Astrocyte of the cerebellum (primary cell): ENCODE measurements around the gene EQTN.

Experiments
- DNase-seq: peaks from one replicate; pipeline ENCODE4 v3.0.0-alpha.2; 2011; ENCODE audit warnings: low read depth
- H3K4me3 ChIP-seq: 2 replicates; pipeline ENCODE4 v1.5.1; 2011; ENCODE audit warnings: mild to moderate bottlenecking, low read depth, low read length, moderate library complexity
- CTCF ChIP-seq: IDR thresholded peaks from 2 replicates; pipeline ENCODE4 v1.5.1; 2012; ENCODE audit warnings: low read length, low read depth, moderate library complexity, mild to moderate bottlenecking; ENCODE audit errors: missing control alignments
- in situ Hi-C: cut with HindIII; loops from 2 replicates; pipeline ENCODE4 v1.10.0; 2017; ENCODE audit warnings: low sequenced_read_pairs

The EQTN gene

GRCh38 chr9:27338527-27338903 is 41.6 kb upstream of the EQTN start:
- H3K4me3 ChIP-seq = no peak overlapping the region
- in situ Hi-C loops = loop anchor here (10.0 kb wide), 1 partner anchor 206 kb away; no protein-coding TSS in a partner anchor
- TF ChIP-seq CTCF = no peak
- no peak for DNase-seq

DNA sequence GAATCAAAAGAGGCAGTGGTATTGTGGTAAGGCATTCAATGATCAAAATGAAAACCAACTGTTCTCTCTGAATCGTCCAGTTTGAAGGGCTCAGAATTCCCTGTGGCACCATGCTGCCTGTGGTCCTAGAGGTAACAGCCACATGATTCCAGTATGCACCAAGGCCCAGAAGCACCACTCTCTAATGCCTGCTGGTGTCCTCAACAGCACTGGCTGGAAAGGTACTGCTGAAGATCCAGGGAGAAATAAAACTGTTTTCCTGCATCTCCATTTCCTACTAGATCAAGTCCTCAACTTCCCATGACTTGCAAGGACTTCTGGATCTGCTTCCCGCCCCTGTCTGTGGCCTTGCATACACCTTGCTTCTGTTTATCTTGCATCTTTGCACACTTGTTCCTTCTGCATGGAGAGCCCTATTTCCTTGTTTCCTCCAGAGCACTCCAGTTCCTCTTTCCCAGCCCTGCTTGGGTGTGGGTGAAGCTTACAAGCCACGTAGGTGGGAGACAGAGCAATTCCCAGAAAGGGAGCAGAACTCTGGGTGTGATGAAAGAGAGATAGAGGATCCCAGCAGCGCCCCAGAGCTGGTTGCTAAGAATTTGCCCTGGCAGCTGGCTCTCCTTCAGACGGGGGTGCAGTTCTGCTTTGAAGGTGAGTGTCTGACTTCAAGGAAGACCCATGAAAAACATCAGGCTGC is 41.0 kb upstream of the EQTN start:
- no peak for DNase-seq
- no peak for TF ChIP-seq CTCF
- in situ Hi-C loops = loop anchor here (10.0 kb wide), 1 partner anchor 207 kb away; no protein-coding TSS in a partner anchor
- no peak overlapping the region for H3K4me3 ChIP-seq

DNA sequence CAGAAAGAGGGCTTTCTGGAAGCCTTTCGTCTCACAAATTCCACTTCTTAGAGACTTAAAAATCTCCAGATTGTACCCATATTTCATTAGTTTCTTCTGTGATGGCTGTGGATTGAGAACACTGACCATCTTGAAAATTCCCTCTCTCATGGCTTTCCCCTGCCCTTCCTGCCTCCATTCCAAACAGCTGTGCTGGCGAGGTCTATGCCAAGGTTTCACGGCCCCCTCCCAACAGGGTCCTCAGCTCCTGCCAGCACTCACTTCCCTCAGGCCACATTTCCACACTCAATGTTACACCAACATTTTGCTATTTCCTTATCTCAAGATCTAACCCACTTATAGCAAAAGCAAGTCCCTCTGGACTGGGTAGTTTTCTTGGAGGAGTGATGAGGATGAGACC is 40.3 kb upstream of the EQTN start:
- DNase-seq = no peak
- no peak for TF ChIP-seq CTCF
- in situ Hi-C loops = loop anchor here (10.0 kb wide), 1 partner anchor 208 kb away; no protein-coding TSS in a partner anchor
- no peak overlapping the region for H3K4me3 ChIP-seq

DNA sequence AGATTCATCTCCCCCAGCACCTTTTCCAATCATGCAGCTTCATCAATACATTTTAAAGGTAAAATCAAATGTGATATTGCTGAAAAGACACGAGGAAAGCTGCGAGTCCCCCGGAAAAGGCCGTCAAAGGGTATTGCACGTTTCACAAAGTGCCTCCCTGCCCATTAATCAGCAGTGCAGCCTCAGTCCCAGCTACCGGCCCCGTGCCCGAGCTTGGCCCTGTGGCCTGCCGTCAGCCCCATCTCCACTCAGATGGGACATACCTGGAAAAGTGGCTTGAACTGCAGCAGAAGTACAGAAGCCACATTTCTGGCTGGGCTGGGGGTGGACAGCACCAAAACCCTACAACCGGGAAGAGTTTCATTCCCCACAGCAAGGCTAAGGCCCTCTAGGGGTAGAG is 39.9 kb upstream of the EQTN start:
- no peak for DNase-seq
- no peak overlapping the region for H3K4me3 ChIP-seq
- in situ Hi-C loops = loop anchor here (10.0 kb wide), 1 partner anchor 208 kb away; no protein-coding TSS in a partner anchor
- TF ChIP-seq CTCF = no peak

- in situ Hi-C loops = loop anchor here (10.0 kb wide), 1 partner anchor 209 kb away; no protein-coding TSS in a partner anchor
- DNase-seq = no peak
- no peak for TF ChIP-seq CTCF
- H3K4me3 ChIP-seq = no peak overlapping the region
Observed at GRCh38 chr9:27336126-27336525, 39.2 kb upstream of the EQTN start.

- in situ Hi-C loops = loop anchor here (10.0 kb wide), 1 partner anchor 210 kb away; no protein-coding TSS in a partner anchor
- no peak for DNase-seq
- TF ChIP-seq CTCF = no peak
Observed at GRCh38 chr9:27335075-27335474, 38.1 kb upstream of the EQTN start.

More at GRCh38 chr9:27335075-27335474, 38.1 kb upstream of the EQTN start:
- no peak overlapping the region for H3K4me3 ChIP-seq
